Fibroblast of skin of back (primary cell): ENCODE data around the gene BMP7.

Source experiments
- DNase-seq: peaks from one replicate; pipeline ENCODE4 v3.0.0-alpha.2; 2013

The BMP7 gene

DNA sequence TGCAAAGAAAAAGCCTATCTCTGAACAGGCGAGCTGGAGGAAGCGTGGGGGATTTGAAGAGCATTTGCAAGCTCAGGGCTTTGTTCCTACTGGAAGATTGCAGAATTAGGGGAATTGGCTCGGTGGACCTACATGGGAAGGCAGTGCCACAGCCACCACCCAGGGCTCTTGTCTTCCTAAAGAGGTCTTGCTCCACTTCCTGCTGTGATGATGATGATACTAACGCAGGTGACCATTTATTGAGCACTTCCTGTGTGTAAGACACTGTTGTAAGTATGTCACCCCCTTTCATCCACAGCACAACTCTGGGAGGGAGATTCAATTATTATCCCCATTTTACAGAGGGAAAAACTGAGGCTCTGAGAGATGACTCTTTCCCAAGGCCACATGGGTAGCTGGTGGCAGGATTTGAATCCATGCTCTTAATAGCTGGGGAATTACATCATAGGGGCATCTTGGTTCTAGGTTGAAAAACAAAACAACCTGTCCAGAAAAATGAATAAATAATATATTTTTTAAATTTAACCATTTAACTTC is 41.2 kb downstream of the BMP7 start:
- no peak for DNase-seq

DNA sequence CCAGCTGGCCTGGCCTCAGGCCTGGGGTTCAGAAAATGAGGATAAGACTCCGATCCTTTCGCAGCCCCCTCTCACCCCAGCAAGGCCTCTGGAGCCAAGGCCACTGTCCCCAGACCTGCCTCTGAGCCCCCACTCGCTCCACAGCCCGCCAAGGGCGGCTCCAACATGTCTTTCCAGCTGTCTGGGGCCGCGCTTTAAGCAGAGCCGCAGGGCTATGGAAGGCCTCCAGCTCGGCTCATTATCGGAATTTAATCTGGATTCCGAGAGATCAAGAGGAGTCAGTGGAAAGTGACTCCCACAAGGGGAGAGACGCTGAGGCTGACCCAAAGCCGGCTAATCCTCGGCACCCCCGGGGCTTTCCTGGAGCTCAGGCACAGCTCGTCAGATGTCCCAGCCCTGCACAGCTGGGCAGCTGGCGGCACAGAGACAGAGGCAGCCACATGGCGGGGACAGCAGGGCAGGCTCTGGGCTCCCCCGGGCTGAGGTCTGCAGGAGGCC is 41.8 kb downstream of the BMP7 start:
- no peak for DNase-seq

DNA sequence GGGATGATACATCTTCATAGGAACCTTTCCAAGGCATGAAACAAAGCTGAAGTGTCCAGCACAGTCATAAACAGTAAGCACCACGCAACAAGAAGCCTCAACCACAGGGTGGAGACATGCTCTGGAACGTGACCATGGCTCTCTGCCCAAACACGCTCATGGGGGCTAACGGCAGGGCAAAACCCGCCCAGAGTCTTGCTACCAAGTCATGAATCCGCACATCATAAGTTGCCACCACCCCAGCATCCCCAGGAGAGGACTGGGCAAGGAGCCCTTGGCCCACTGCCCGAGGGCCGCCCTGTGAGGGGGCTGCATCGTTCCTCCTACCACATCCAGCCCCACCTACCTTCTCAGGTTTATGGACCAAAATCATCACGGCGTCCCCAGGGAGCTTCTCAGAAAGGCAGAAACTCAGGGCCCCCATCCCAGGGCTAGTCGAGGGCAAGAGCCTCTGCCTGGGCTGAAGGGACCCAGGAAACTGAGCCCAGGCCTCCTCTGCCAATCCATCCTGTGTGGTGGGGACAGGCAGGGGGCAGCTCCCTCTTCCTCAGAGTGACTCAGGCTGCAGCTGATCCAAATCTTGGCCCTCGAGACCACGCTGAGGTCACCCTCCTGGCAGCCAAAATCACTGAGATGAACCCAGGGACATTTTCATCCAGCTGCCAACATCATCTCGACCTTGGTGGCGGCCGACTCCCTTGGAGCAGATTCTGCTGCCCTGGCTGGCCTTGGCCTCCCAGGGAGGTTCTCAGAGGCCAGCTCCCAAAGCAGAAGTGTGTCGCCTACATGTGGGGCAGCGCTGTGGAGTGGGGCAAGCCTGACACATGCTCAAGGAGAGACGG is 42.6 kb downstream of the BMP7 start:
- DNase-seq = peak; percentile 9

DNA sequence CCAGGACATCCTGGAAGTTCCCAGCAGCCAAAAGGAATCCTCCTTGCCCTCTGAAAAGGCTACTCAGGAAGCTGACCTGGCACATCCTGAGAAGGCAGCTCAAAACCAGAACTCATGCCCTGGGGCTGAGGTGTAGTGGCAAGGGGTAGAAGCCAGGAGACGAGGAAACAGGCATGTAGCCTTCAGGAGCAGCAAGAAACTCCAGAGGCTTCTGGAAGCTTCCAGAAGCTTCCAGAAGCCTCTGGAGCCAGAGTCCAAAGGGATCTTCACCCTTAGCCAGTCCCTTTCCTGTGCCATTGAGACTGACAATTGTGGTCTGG is 43.9 kb downstream of the BMP7 start:
- DNase-seq = no peak

DNA sequence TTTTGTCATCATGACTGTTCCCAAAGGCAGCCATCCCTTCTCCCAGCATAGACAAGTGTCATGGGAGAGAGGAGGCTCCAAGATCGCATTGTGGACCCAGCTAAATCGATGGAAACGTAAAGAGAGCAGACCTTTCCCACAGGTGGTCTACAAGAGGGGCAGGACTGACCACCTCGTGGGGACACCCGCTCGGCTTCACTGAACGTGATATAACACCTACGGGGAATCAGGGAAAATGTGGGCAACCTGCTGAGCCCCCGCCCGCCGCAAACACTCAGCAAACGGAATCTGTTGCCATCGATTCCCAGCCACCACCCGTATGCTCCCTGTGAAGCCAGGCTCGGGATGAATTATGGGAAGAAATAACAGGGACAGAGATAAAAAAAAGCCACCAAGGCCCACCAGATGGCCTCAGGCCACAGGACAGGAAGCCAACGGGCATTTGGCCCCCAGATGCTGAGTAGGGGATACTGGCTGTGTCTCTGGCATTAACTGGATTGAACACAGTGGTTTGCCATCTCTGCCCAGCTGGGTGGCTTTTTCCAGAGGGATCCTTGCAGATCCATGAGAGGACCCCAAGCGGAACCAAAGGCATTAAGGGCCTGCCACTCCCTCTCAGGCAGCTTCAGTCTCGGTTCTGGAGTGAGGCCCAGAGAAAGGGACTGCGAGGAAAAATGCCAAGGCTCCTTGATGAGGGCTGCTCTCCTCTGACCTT is 44.4 kb downstream of the BMP7 start:
- DNase-seq = no peak

DNA sequence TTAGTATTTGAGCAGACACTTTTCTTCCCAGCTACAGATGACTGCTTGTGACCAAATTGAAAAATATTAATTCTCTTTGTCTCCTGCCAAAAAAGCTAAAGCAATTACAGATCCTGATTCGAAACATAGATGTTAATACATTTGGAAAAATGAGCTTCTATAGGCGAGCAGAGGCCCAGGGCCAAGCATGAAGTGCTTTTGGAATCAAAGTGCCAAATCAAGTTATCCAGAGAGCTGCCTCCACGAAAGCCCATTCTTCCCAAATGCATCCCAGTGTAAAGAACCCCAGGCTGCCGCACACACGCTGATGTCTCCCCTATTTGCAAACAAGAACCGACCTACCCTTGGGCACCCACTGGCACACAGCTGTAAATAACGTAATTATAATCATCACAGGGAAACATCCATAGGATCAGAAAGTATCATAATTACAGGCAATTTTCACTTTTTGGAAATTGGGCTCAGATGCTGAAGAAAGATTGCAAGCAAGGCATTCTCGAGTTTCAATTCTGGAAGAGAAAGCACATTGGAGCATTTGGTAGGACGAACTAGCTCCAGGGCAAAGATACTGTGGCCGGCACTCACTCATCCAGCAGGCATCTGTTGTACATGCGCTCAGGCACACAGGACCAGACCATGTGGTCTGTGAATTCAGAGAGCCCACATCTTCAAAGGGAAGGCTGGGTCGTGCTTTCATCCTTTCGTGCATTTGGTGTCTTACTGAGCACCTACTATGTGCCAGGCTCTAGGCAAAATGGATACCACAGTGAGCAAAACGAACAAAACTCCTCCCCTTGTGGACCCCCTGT is 45.9 kb downstream of the BMP7 start:
- DNase-seq = peak; percentile 11

DNA sequence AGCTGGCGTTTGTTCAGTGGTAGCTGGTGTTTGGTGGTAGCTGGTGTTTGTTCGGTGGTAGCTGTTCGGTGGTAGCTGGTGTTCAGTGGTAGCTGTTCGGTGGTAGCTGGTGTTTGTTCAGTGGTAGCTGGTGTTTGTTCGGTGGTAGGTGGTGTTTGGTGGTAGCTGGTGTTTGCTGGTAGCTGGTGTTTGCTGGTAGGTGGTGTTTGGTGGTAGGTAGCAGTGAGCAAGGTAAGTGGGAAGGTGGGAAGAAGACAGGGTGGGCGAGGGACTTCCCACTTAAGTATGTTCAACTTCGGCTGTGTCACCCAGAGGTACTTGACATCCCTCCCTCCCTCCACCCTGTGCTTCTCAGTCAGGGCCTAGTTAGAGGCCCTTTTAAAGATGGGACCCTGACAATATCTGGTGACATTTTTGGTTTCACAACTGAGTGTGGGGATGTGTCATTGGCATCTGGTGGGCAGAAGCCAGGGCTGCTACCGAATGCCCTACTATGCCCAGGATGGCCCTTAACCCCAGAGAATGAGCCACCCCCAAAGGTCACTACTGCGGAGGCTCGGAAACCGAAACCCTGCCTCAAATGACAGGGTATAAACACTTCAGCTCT is 47.3 kb downstream of the BMP7 start:
- no peak for DNase-seq

DNA sequence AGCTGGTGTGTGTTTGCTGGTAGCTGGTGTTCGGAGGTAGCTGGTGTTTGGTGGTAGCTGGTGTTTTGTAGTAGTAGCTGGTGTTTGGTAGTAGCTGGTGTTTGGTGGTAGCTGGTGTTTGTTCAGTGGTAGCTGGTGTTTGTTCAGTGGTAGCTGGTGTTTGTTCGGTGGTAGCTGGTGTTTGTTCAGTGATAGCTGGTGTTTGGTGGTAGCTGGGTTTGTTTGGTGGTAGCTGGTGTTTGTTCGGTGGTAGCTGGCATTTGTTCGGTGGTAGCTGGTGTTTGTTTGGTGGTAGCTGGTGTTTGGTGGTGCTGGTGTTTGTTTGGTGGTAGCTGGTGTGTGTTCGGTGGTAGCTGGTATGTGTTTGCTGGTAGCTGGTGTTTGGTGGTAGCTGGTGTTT is 48.0 kb downstream of the BMP7 start:
- DNase-seq = no peak

DNA sequence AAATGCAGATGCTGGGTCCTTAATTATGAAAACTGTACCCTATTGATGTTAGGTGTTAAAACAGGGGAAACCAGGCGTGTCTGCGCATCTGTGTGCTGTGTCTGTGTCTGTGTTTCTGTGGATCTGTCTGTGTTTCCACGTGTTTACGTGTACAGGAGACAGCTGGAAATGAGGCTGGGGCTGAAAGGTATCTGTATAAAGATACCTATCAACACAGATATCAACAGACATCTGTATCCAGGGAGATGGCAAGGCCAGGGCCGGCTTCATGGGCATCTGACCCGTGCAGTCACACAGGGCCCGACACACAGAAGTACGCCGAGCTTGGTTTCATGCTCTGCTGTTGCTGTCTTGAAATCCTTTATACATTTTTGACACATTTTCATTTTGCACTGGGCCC is 48.6 kb downstream of the BMP7 start:
- no peak for DNase-seq

DNA sequence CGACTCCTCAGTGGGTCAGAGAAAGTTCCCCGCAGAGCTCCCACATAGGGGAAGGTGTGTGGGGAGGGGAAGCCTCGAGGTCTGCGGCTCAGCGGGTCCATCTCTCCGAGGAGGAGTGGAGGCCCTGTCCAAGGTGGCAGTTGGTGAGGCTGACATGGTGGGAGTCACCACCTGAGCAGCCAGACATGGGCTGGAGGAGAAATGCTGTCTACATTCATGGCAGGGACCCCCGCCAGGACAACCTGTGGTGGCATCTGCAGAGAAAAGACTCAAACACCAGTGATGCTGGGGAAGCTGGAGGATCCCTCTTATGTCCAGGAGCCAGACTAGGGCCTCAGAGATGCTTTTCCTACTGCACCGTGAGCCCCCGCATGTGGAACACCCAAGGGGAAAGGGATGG is 49.8 kb downstream of the BMP7 start:
- no peak for DNase-seq

DNA sequence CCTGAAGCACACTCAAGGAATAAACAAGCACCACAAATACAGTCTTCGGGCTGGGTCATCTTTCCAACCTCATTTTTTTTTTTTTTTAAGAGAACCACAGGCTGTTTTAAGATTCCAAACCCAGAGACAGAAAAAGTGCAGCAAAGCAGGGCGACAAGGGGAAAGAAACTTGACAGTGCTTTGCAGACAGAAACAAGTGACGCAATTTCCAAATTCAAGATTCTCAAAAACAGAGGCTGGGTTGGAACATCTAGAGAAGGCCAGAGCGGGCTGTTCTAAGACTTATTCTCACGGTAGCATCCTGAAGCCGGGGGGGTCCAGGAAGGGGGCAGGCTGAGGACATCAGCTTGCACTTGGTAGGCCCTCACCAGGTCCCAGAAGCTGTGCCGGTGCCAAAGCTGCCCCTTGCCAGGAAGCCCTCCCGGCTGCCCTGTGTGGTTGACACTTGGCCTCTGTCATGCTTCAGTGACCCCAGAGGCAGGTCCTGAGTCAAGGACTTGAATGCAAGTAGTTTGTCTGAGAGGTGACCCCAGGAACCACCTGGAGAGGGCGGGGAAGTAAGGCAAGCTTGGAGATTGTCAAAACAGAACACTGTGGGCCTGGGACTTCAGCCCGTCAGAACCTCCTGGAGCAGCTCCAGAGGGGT is 50.5 kb downstream of the BMP7 start:
- DNase-seq = no peak

DNA sequence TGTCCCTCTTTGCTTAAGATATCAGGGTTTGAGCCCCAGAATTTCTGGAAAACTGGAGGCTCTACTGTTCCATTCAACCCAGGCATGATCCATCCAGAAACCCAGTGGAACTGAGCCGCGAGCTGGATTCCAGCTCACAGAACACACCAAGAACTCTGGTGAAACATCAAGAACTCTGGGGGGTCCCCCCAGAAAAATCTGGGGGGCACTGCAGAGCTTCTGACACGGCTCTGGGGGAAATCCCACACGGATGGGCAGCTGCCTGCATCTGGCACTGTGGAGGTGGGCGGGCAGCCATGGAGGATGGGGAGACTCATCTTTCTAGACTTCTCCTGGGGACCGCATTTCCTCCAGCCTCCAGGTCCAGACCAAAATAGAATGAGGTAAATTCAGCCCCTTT is 51.0 kb downstream of the BMP7 start:
- no peak for DNase-seq

DNA sequence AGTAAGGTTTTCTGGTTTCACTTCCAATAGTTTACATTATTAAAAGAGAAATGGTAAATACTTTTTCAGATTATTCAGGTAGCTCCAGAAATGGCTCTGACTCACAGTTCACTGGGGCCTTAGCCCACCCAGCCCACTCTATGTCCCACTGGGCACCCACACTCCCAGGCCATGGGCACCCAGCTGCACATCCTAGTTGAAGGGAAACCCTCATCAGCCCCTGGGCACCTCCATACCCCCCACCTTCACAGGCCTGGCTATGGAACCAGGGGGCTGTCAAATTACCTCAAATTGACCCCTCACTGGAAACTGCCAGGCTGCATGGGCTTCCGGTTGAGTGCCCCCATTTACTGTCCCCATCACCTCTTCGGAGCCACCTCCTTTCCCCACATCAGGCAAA is 51.5 kb downstream of the BMP7 start:
- DNase-seq = no peak

DNA sequence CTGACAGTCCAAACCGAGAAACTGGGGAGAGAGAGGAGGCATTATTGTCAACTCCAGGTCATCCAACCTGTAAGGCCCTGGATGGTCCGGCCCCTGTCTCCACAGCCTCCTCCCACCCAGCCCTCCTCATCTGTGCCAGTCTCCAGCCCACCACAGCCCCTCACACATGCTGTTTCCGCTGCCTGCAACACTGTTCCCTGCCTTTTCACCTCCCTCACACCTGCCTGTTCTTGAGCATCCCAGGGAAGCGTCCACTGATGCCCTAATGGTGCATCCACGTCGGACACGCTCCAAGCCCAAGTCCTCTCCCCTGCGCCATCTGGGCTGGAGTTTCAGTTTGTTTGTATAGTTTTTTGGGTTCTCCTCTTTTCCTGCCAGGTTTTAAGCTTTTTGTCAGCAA is 52.0 kb downstream of the BMP7 start:
- DNase-seq = no peak

DNA sequence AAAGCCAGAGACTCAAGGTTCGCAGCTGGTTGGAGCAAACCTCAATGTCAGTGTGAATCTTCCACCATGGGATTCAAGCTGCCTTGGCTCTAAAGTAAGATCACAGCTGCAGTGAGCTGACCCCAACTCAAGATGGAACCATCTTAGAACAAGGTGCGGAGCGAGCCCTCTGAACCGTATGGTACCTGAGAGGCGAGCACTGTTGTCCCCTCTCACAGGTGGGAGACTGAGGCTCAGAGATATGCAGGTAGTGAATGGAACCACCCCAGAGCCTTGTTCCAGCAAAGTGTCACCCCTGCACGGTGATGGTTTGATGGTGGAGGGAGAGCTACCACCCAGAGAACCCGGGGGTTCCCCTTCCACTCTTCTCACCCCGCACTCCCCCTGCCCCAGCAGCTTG is 52.5 kb downstream of the BMP7 start:
- DNase-seq = no peak

DNA sequence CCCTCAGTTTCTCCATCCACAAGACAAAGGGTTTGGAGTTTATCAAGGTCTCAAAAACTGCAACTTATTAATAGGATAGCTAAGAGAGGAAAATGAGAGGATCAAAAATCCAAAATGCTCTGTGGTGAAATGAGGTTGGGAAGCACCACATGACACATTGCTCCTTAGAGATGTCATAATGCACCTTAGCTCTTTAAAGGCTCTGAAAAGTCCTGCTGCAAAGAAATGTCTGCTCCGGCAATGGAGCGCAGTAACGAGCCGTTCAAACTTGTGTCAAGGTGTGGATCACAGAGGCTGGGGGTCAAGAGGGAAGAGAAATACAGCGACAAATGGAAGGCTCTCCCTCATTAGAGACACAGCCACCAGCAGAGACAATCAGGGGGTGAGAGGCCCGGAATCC is 53.1 kb downstream of the BMP7 start:
- no peak for DNase-seq

DNA sequence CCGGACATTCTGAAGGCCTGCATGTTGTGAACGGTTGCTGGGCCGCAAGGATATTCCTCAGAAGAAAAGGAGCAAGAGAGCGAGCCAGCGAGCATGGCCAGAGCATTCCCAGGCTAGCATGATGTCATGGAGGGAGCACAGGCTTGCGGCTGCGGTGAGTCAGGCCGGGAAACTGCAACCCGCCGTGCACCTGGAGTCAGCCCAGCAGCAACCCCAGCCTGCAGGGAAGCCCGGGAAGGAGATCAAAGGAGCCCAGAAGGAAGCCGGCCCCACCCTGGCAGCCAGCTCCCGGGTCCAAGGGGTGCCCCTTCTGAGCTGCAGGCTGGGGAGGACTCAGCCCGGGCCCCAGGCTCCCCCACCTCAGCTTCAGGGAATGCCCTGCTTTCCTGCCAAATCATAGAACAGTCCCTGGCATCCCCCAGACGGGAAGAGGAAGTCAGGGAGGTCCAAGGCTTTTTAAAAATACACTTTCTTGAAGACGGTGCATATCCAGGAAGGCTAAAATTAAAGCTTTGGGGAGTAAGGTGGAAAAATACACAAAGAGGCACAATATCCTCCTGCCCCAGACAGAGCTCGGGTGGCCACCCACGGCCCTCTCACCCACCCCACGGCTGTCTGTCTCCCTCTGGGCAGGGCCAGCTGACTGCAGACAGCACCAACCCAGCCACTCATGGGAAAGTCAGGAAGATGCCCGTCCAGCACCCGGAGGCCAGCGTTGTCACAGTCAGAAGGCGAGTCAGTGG is 53.7 kb downstream of the BMP7 start:
- peak; percentile 78 for DNase-seq

DNA sequence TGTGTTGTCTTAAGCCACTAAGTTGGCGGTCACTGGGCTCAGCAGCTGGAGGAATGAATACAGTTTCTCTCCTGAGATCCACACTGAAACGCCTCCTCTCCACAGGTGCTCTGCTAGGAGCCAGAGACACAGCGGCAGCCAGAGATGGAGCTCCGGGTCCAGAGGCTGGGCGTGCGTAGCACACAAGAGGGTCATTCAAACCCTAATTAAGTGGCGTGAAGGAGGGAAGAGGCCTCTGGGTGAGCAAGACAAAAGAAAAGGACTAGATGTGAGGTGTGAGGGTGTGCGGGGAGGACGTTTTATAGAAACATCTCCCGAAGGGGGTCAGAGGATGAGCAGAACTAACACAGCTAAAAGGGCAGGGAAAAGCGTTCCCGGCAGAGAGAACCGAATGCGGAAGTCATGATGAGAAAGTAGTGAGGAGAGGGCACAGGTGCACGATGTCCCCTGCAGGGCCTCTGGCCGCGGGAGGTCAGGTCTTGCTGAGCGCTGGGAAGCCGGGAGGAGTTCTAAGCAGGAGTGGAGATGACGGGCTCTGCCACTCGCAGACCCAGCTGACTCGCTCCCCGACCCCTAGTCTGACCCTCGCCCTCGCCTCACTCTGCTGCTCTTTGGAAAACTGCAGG is 54.4 kb downstream of the BMP7 start:
- no peak for DNase-seq

DNA sequence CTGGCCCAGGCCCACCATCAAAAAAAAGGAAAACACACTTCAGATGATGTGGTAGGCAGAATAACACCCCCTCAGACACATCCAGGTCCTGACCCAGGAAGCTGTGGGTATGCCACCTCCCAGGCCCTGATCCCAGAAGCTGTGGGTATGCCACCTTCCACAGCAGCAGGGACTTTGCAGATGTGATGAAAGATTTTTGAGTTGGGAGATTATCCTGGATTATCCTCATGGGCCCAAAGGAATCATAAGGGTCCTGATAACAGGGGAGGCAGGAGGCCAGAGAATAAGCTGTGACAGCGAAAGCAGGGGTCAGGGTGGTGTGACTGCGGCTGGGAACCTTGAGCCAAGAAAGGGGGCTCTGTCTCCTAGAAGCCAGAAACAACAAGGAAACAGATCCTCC is 55.0 kb downstream of the BMP7 start:
- no peak for DNase-seq

DNA sequence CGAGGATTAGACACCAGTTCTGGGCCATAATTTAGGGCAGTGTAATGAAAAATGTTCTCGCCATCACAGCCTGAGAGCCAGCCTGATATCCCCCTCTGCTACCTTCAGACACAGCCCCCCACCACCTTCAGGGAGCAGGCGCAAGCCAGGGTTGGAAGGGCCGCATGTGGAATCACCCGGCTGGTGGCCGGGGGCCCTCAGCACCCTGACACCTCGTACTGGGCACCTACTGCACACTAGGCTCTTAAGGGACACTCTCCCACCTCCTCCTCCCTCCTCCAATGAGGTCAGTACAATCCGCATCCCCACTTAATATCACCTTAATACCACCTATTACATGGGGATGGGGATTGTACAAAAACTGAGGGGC is 55.5 kb downstream of the BMP7 start:
- no peak for DNase-seq
